K562 (cell line): ENCODE results near the gene ELOVL1. TPM values are rescaled to one million over a fixed set of nuclear protein-coding genes. Genes with fewer than 3 reads are reported as not detected.

Source experiments
- ASH1L ChIP-seq: fragments of 450-650 bp; IDR thresholded peaks from 2 replicates; pipeline ENCODE4 v1.6.1; 2018; ENCODE audit warnings: borderline replicate concordance, mild to moderate bottlenecking, low read depth; ENCODE audit not compliant: partially characterized antibody
- BACH1 ChIP-seq: fragments of 200-800 bp; sonication (Bioruptor generic); IDR thresholded peaks from 2 replicates; pipeline ENCODE4 v1.6.1; 2016; ENCODE audit warnings: missing genetic modification characterization, missing compliant biosample characterization
- BRD9 ChIP-seq: fragments of 450-650 bp; IDR thresholded peaks from 2 replicates; pipeline ENCODE4 v1.6.1; 2018; ENCODE audit warnings: low read depth; ENCODE audit not compliant: partially characterized antibody
- EHMT2 ChIP-seq: fragments of 450-650 bp; IDR thresholded peaks from 2 replicates; pipeline ENCODE4 v1.6.1; 2018; ENCODE audit warnings: antibody characterized with exemption
- EWSR1 ChIP-seq: fragments of 450-650 bp; IDR thresholded peaks from 2 replicates; pipeline ENCODE4 v1.6.1; 2018; ENCODE audit warnings: borderline replicate concordance, mild to moderate bottlenecking, low read depth, moderate library complexity; ENCODE audit not compliant: partially characterized antibody
- FOXK1 ChIP-seq: sonication (generic); formaldehyde crosslinking; IDR thresholded peaks from 2 replicates; pipeline ENCODE4 v1.8.0; 2022; ENCODE audit warnings: missing genetic modification reagents, mild to moderate bottlenecking, borderline replicate concordance
- HDAC2 ChIP-seq: fragments of 450-650 bp; IDR thresholded peaks from 2 replicates; pipeline ENCODE4 v1.6.1; 2016; ENCODE audit warnings: mild to moderate bottlenecking
- HSF4 ChIP-seq: fragments of 250-450 bp; sonication (Bioruptor Pico); IDR thresholded peaks from 2 replicates; pipeline ENCODE4 v2.1.2; 2022; ENCODE audit warnings: mild to moderate bottlenecking, moderate library complexity, borderline replicate concordance
- JUN ChIP-seq, 2 experiments: sonication (generic) in 1 of 2; formaldehyde crosslinking in 1 of 2; IDR thresholded peaks; 2 replicates each; pipeline versions ENCODE4 v1.6.1 to v1.8.0; 2012 to 2022; ENCODE audit warnings: borderline replicate concordance in 2 of 2, mild to moderate bottlenecking in 2 of 2, improper control_type of control experiment in 1 of 2, low read depth in 1 of 2, low read length in 1 of 2, missing genetic modification reagents in 1 of 2
- JUND ChIP-seq, 2 experiments: IDR thresholded peaks; 2 replicates in 1 of 2; 3 replicates in 1 of 2; pipeline ENCODE4 v1.6.1; 2011; ENCODE audit warnings: borderline replicate concordance in 2 of 2, low read depth in 2 of 2, low read length in 2 of 2, improper control_type of control experiment in 1 of 2, missing biosample characterization in 1 of 2, missing genetic modification characterization in 1 of 2, missing genetic modification reagents in 1 of 2
- NELFE ChIP-seq: IDR thresholded peaks from 2 replicates; pipeline ENCODE4 v1.6.1; 2011; ENCODE audit warnings: mild to moderate bottlenecking; ENCODE audit not compliant: insufficient read depth, insufficient read length
- PCBP2 ChIP-seq: fragments of 200-400 bp; formaldehyde crosslinking; IDR thresholded peaks from 2 replicates; pipeline ENCODE4 v1.6.1; 2018; ENCODE audit warnings: low read length, low read depth, mild to moderate bottlenecking, moderate library complexity; ENCODE audit not compliant: poor library complexity, severe bottlenecking
- RBBP5 ChIP-seq: fragments of 200-600 bp; sonication (generic); IDR thresholded peaks from 2 replicates; pipeline ENCODE4 v1.6.1; 2012; ENCODE audit warnings: borderline replicate concordance, mild to moderate bottlenecking, low read length, control low read depth, inconsistent platforms; ENCODE audit not compliant: insufficient read depth, poor library complexity, severe bottlenecking
- RBM34 ChIP-seq: fragments of 200-400 bp; formaldehyde crosslinking; IDR thresholded peaks from 2 replicates; pipeline ENCODE4 v1.6.1; 2018; ENCODE audit warnings: low read length, borderline replicate concordance; ENCODE audit not compliant: insufficient read depth
- SMARCB1 ChIP-seq: IDR thresholded peaks from 2 replicates; pipeline ENCODE4 v1.6.1; 2011; ENCODE audit warnings: improper control_type of control experiment, low read depth; ENCODE audit not compliant: insufficient read length
- TAF15 ChIP-seq: fragments of 200-400 bp; formaldehyde crosslinking; IDR thresholded peaks from 2 replicates; pipeline ENCODE4 v1.6.1; 2017; ENCODE audit warnings: mild to moderate bottlenecking, low read depth, low read length, moderate library complexity
- TFE3 ChIP-seq: fragments of 450-650 bp; formaldehyde crosslinking; IDR thresholded peaks from 2 replicates; pipeline ENCODE4 v1.4.0; 2020; ENCODE audit warnings: mild to moderate bottlenecking, mixed read lengths
- ZBTB12 ChIP-seq: fragments of 250-450 bp; sonication (Bioruptor Pico); IDR thresholded peaks from 2 replicates; pipeline ENCODE4 v1.4.0; 2020
- ZFP1 ChIP-seq: fragments of 450-650 bp; formaldehyde crosslinking; IDR thresholded peaks from 2 replicates; pipeline ENCODE4 v1.4.0; 2020; ENCODE audit warnings: mild to moderate bottlenecking, mixed read lengths
- ZNF184 ChIP-seq: sonication (generic); formaldehyde crosslinking; IDR thresholded peaks from 2 replicates; pipeline ENCODE4 v1.5.0; 2020; ENCODE audit warnings: missing genetic modification reagents
- ZNF263 ChIP-seq: sonication (generic); formaldehyde crosslinking; IDR thresholded peaks from 2 replicates; pipeline ENCODE4 v1.8.0; 2022; ENCODE audit warnings: mild to moderate bottlenecking, missing genetic modification reagents, borderline replicate concordance
- ZNF57 ChIP-seq: fragments of 450-650 bp; formaldehyde crosslinking; IDR thresholded peaks from 2 replicates; pipeline ENCODE4 v1.4.0; 2020; ENCODE audit warnings: mild to moderate bottlenecking, moderate library complexity
- ZNF668 ChIP-seq: fragments of 250-450 bp; sonication (Bioruptor Pico); IDR thresholded peaks from 2 replicates; pipeline ENCODE4 v1.8.0; 2022; ENCODE audit warnings: mild to moderate bottlenecking, inconsistent platforms
- ZNF785 ChIP-seq: fragments of 250-450 bp; sonication (Bioruptor Pico); IDR thresholded peaks from 2 replicates; pipeline ENCODE4 v1.4.0; 2020; ENCODE audit warnings: mild to moderate bottlenecking
- ZZZ3 ChIP-seq: fragments of 450-650 bp; IDR thresholded peaks from 2 replicates; pipeline ENCODE4 v1.6.1; 2016; ENCODE audit warnings: antibody characterized with exemption, mild to moderate bottlenecking, moderate library complexity
- polyA plus RNA-seq, 8 experiments: library from polyadenylated mRNA; depleted of rRNA in 4 of 8; stranded (reverse) in 5 of 8; unstranded in 3 of 8; fragments of >200 nt; fragmentation: Nextera tagmentation in 2 of 8; fragmentation: Illumina TruSeq in 1 of 8; extraction: Ambion mirVana in 2 of 8; extraction: Trizol in 1 of 8; gene quantifications; 2 replicates each; pipeline versions ENCODE4 v1.2.1 to v1.2.3, GENCODE V29; 2011 to 2014; ENCODE audit warnings: inconsistent platforms in 1 of 8, missing spikeins in 1 of 8
- total RNA-seq, 7 experiments: library from RNA; depleted of rRNA in 6 of 7; stranded (reverse); fragments of >200 nt in 6 of 7; fragmentation: Illumina TruSeq in 2 of 7; extraction: Trizol in 2 of 7; gene quantifications; 2 replicates each; pipeline versions ENCODE4 v1.2.1 to v1.2.3, GENCODE V29; 2011 to 2021; ENCODE audit warnings: low replicate concordance in 1 of 7

Gene ELOVL1
- total and polyA plus RNA-seq, 9 of the 15 experiments (the other 6 are each of a cell fraction or from before 2014, with no cell fraction given): 51.0 to 157 (median 70.3) TPM

DNA sequence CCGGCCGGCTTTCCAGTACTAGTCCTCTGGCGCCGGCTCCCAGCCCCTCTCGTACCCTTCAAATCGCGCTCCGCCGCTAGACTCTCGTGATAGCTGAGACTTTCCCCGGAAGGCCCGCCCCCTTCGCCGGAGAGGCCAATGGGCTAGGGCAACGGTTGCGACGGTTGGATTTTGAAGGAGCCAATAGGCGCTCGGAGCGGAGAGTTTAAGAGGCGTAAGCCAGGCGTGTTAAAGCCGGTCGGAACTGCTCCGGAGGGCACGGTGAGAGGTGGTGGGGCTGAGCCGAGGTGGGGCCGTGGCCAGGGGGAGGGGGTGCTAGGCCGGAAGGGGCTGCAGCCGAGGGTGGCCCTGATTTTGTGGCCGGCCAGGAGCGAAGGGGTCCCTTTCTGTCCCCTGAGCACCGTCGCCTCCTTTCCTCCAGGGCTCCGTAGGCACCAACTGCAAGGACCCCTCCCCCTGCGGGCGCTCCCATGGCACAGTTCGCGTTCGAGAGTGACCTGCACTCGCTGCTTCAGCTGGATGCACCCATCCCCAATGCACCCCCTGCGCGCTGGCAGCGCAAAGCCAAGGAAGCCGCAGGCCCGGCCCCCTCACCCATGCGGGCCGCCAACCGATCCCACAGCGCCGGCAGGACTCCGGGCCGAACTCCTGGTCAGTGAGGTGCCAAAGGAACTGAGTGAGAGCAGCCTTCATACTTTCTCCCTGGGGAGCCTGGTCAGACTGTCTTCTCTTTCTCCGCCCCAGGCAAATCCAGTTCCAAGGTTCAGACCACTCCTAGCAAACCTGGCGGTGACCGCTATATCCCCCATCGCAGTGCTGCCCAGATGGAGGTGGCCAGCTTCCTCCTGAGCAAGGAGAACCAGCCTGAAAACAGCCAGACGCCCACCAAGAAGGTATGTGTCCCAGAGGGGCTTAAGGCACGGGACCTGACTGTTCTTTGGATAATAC, 8.8 kb downstream of the ELOVL1 start, which contains the start of gene CDC20 (continued):
- TF ChIP-seq BACH1 (tag) (no peak), RBBP5 (no peak), JUND (IDR thresholded peaks at IDR 0.05; ENCODE audit: borderline replicate concordance, low read depth, low read length) (no peak; the same call in 1 of the 2 replicates), JUND (tag; IDR thresholded peaks at IDR 0.05; ENCODE audit: borderline replicate concordance, low read depth, low read length) (no peak), HSF4 (no peak), TFE3 (CRISPR knock-in tag) (no peak), BRD9 (no peak), ZNF668 (CRISPR knock-in tag) (no peak), RBM34 (no peak), PCBP2 (no peak), ZZZ3 (no peak), ZBTB12 (CRISPR knock-in tag) (no peak), ASH1L (peak; percentile 69), ZNF263 (CRISPR knock-in tag) (no peak), ZFP1 (no peak), NELFE (no peak), ZNF57 (CRISPR knock-in tag) (no peak), JUN (IDR thresholded peaks at IDR 0.05; ENCODE audit: borderline replicate concordance, low read depth, low read length) (no peak), JUN (CRISPR knock-in tag; IDR thresholded peaks at IDR 0.05; ENCODE audit: borderline replicate concordance) (no peak), HDAC2 (no peak), TAF15 (no peak), SMARCB1 (no peak), EHMT2 (no peak), EWSR1 (no peak), ZNF785 (CRISPR knock-in tag) (no peak), ZNF184 (no peak), FOXK1 (CRISPR knock-in tag) (no peak)
